HepG2 (cell line): ENCODE data around the gene M1AP. TPM values are rescaled to one million over a fixed set of nuclear protein-coding genes. Genes with fewer than 3 reads are reported as not detected.

Experiments
- CENPX ChIP-seq: sonication (generic); formaldehyde crosslinking; IDR thresholded peaks from 2 replicates; pipeline ENCODE4 v1.9.0; 2021; ENCODE audit warnings: mild to moderate bottlenecking, missing genetic modification reagents, moderate library complexity
- ESRRA ChIP-seq: sonication (generic); formaldehyde crosslinking; IDR thresholded peaks from 2 replicates; pipeline ENCODE4 v1.5.1; 2020; ENCODE audit warnings: mild to moderate bottlenecking, low read depth, missing genetic modification reagents
- PAF1 ChIP-seq: IDR thresholded peaks from 2 replicates; pipeline ENCODE4 v1.6.1; 2016; ENCODE audit warnings: missing genetic modification reagents, missing compliant biosample characterization
- SNRNP70 ChIP-seq: fragments of 200-400 bp; formaldehyde crosslinking; IDR thresholded peaks from 2 replicates; pipeline ENCODE4 v1.6.1; 2017; ENCODE audit warnings: mild to moderate bottlenecking, low read depth, low read length, moderate library complexity
- TBX3 ChIP-seq: fragments of 450-650 bp; IDR thresholded peaks from 2 replicates; pipeline ENCODE4 v1.6.1; 2017; ENCODE audit warnings: antibody characterized with exemption, mild to moderate bottlenecking, inconsistent platforms, borderline replicate concordance
- ZNF180 ChIP-seq: sonication (generic); formaldehyde crosslinking; IDR thresholded peaks from 2 replicates; pipeline ENCODE4 v1.4.0; 2020; ENCODE audit warnings: low read depth, missing genetic modification reagents, borderline replicate concordance
- ZNF563 ChIP-seq: sonication (generic); formaldehyde crosslinking; IDR thresholded peaks from 2 replicates; pipeline ENCODE4 v1.8.0; 2022; ENCODE audit warnings: mild to moderate bottlenecking, moderate library complexity, missing genetic modification reagents
- ZNF644 ChIP-seq: IDR thresholded peaks from 2 replicates; pipeline ENCODE4 v1.6.1; 2016; ENCODE audit warnings: low read depth
- ZNF891 ChIP-seq: sonication (generic); formaldehyde crosslinking; IDR thresholded peaks from 2 replicates; pipeline ENCODE4 v1.5.0; 2020; ENCODE audit warnings: mild to moderate bottlenecking, missing genetic modification reagents
- polyA plus RNA-seq, 8 experiments: library from polyadenylated mRNA; depleted of rRNA in 3 of 8; stranded (reverse) in 7 of 8; unstranded in 1 of 8; fragments of >200 nt; fragmentation: Illumina TruSeq in 4 of 8; extraction: Trizol in 4 of 8; gene quantifications; 2 replicates each; pipeline versions ENCODE4 v1.2.1 to v1.2.3, GENCODE V29; 2011 to 2016; ENCODE audit warnings: low read depth in 4 of 8, missing spikeins in 1 of 8, mixed read lengths in 1 of 8; ENCODE audit not compliant: insufficient read depth in 1 of 8
- total RNA-seq, 5 experiments: library from RNA; depleted of rRNA; stranded (reverse); fragments of >200 nt; fragmentation: Illumina TruSeq; extraction: Trizol; gene quantifications; 2 replicates each; pipeline ENCODE4 v1.2.3, GENCODE V29; 2016; ENCODE audit warnings: low read depth in 1 of 5
- TF ChIP-seq, protein P1 (sequence below): sonication (generic); formaldehyde crosslinking; IDR thresholded peaks from 2 replicates; pipeline ENCODE4 v1.4.0; 2020; ENCODE audit warnings: mild to moderate bottlenecking, missing genetic modification reagents

The M1AP gene
- total and polyA plus RNA-seq, 2 of the 13 experiments (the other 11 are each of a cell fraction or from before 2014, with no cell fraction given), result not detected

DNA sequence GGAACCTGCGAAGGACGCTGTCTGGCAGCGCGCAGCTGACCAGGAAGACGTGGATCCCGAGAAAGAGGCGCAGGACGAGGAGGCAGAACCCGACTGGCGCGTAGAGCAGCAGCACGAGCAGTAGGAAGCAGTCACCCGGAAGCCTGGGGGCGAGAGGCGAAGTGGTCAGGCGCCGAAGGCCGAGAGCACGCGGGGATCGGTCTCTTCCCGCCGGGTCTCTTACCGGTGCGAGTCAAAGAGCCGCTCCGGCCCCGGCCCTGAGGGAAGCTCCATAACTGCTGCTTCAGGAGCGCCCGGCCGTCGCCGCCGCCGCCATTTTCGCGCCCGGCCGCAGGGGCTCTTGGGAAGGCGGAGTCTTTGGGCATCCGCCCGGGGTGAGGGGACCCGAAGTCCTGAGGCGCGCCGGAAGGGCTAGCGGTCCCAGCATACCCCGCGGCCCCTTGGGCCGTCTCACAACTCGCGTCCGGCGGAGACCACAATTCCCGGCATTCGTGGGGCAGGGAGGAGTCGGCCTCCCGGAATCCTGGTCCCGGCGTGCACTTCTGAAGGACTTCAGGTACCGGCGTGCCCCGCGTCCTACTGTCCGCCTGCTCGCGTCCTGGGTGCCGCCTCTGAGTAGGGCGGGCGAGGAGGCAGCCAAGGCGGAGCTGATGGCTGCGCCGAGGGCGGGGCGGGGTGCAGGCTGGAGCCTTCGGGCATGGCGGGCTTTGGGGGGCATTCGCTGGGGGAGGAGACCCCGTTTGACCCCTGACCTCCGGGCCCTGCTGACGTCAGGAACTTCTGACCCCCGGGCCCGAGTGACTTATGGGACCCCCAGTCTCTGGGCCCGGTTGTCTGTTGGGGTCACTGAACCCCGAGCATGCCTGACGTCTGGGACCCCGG, 118.5 kb downstream of the M1AP start, which contains the start of the genes AUP1 and HTRA2 (continued):
- TF ChIP-seq, protein P1, sequence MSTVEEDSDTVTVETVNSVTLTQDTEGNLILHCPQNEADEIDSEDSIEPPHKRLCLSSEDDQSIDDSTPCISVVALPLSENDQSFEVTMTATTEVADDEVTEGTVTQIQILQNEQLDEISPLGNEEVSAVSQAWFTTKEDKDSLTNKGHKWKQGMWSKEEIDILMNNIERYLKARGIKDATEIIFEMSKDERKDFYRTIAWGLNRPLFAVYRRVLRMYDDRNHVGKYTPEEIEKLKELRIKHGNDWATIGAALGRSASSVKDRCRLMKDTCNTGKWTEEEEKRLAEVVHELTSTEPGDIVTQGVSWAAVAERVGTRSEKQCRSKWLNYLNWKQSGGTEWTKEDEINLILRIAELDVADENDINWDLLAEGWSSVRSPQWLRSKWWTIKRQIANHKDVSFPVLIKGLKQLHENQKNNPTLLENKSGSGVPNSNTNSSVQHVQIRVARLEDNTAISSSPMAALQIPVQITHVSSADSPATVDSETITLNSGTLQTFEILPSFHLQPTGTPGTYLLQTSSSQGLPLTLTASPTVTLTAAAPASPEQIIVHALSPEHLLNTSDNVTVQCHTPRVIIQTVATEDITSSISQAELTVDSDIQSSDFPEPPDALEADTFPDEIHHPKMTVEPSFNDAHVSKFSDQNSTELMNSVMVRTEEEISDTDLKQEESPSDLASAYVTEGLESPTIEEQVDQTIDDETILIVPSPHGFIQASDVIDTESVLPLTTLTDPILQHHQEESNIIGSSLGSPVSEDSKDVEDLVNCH (CRISPR knock-in tag), result no peak
- no peak for TF ChIP-seq ZNF891
- no peak for TF ChIP-seq ZNF644 (CRISPR knock-in tag)
- 0 out of 2 replicates have a peak, but pooled peaks have one; percentile 48 for TF ChIP-seq TBX3
- TF ChIP-seq ZNF180 (CRISPR knock-in tag), result 0 out of 2 replicates have a peak, but pooled peaks have one; percentile 19
- no peak for TF ChIP-seq PAF1 (CRISPR knock-in tag)
- TF ChIP-seq CENPX (CRISPR knock-in tag), result no peak
- TF ChIP-seq SNRNP70, result no peak
- peak; percentile 89 for TF ChIP-seq ZNF563 (CRISPR knock-in tag)
- TF ChIP-seq ESRRA, result peak; percentile 39
- TF ChIP-seq, all 625 proteins: peak for 371
